ENCODE results near the gene NOXA1.

Gene NOXA1

DNA sequence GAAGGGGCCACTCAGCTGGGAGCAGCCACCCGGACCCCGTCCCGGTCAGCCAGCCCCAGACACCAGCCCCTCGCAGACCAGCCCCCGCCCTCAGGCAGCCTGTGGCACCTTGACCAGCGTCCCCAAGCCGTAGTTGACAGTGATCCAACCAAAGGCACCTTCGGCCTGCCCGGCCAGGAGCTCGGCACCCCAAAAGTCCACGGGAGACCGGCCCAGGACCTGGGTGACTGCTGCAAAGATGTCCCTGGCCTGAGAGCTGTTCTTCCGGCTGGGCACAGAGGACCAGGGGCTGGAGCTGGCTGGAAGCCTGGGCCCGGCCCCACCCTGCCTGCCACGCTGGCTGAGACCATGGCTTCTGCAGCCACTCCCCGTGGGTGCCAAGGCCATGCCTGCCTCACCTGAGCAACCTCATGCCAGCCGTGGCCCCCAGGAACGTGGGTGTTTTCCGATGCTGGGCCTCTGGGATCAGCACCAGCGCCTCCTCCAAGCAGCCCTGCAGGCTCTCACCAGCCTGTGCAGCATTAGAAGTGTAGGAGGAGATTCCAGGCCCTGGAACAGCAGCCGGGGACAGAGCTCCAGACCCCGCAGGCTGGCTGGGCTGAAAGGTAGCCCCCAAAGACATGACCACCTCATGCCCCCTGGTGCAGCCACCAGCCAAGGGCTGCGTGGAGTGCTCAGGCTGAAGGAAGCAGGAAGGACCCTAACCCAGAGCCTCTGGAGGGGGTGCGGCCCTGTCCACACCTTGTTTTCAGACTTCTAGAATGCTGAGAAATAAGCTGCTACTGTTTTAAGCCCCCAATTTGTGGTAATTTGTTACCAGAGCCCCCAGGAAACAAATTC is 13.8 kb downstream of the NOXA1 start:
- H3K27me3 ChIP-seq = peaks cover 9% of the 10 kb centered on the region
- peaks cover 68% of the 10 kb centered on the region for H3K4me1 ChIP-seq
- H3K9ac ChIP-seq = peak overlapping the region; percentile 45; the same call in 1 of the 2 replicates
- H3K27ac ChIP-seq = no peak overlapping the region
- no peaks in the 10 kb centered on the region for H3K36me3 ChIP-seq
- no peaks in the 10 kb centered on the region for H4K20me1 ChIP-seq
- H3K4me2 ChIP-seq = peak overlapping the region; percentile 51
- no peak for TF ChIP-seq Cebpa-rat (IDR thresholded peaks at IDR 0.05)
- no peak overlapping the region for H3K4me3 ChIP-seq
- no peaks in the 10 kb centered on the region for H3K9me3 ChIP-seq

DNA sequence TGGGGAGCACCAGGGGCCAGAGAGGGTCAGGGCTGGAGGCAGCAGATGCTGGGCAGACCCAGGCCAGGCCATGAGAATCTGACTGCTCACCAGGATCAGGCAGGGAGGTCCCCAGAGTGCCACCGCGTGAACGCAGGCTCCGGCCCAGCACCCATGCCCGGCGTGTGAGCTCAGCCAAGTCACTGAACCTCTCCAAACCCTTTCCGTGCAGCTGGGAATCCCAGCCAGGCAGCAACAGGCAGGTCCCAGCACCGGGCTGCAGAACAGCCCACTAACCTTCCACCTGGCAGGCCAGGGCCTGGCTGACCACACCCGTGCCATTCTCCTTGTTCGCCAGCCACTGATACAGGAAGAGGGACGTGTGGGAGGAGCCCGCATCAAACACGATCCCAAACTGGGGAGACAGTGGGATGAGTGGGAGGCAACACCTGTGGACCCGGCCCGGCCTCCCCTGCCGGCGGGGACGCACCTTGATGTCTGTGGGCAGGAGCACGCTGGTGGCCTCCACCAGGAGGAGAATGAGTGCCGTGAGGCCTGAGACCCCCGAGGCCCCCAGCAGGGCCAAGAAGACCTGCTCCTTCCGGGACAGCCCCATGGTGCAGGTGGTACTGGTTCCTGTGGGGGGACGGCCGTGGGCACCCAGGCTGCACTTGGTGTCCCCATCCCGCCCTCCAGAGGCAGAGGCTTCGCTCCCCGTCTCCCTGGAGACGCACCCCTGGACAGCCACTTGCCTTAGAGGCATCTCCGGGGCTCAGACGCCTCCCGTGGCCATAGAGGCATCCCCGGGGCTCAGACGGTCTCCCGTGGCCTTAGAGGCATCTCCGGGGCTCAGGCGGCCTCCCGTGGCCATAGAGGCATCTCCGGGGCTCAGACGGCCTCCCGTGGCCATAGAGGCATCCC is 14.7 kb downstream of the NOXA1 start:
- H3K4me3 ChIP-seq = no peak overlapping the region
- no peaks in the 10 kb centered on the region for H3K9me3 ChIP-seq
- no peaks in the 10 kb centered on the region for H3K36me3 ChIP-seq
- TF ChIP-seq Cebpa-rat (IDR thresholded peaks at IDR 0.05) = no peak
- no peaks in the 10 kb centered on the region for H4K20me1 ChIP-seq
- H3K27me3 ChIP-seq = peaks cover 17% of the 10 kb centered on the region
- peak overlapping the region; percentile 45; the same call in 1 of the 2 replicates for H3K9ac ChIP-seq
- no peak overlapping the region for H3K27ac ChIP-seq
- H3K4me1 ChIP-seq = peaks cover 59% of the 10 kb centered on the region
- peak overlapping the region; percentile 51 for H3K4me2 ChIP-seq

DNA sequence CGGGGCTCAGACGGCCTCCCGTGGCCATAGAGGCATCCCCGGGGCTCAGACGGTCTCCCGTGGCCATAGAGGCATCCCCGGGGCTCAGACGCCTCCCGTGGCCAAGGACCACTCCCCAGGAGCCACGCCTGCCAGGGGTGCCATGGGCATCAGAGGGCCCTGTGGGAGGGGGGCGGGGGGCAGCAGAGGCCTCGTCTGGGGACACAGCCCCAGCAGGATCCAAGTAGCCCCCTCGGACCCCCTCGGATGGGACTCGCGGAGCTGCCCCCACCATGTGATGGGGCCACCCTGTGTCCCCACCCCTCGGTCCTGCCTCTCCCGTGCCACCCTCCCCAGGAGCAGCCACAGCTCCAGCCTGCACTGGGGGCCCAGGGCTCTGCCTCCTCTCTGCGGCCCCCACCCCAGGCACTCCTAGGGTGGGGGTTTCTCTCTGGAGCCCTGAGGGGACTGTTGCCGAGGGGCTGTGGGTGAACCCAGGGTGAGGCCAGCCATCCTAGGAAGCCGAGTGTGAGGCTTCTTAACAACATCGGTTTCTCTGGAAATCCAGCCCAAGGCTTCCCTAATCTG is 15.5 kb downstream of the NOXA1 start:
- Histone ChIP-seq H4K20me1 (no peaks in the 10 kb centered on the region), H3K27ac (no peak overlapping the region)

DNA sequence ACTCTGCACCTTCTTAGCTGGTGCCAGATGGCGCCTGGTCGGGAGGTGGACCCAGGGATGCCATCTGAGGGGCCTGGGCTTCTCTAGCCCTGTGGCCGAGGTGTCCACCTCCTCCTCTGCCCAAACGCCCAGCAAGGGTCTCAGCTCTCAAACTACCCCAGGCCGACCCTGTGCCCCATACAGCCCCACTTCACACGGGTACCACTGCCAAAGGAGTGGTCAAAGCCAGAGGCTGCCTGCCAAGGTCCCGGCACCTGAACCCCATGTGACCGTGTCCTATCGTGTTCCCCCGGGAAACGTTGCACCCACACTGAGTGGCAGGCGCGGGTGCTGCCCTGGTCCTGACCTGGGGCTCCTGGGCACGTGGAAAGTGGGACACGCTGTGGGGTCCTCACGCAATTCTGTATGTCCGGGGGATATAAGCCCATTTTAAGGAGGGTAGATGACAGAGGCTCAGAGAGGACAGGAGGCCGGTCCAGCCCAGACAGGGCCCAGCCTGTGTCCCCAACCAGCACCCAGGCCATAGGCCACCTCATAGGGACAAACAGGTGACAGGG is 16.0 kb downstream of the NOXA1 start:
- Histone ChIP-seq H3K27ac (no peak overlapping the region), H3K4me3 (no peak overlapping the region), H3K4me2 (no peak overlapping the region), H3K9ac (no peak overlapping the region), H3K27me3 (peaks cover 17% of the 10 kb centered on the region), H4K20me1 (no peaks in the 10 kb centered on the region), H3K9me3 (no peaks in the 10 kb centered on the region), H3K36me3 (no peaks in the 10 kb centered on the region), H3K4me1 (peaks cover 46% of the 10 kb centered on the region)
- TF ChIP-seq Cebpa-rat (IDR thresholded peaks at IDR 0.05) = no peak

More for the DNA sequence above, 15.5 kb downstream of the NOXA1 start:
- H3K36me3 ChIP-seq = no peaks in the 10 kb centered on the region
- no peak overlapping the region for H3K9ac ChIP-seq
- H3K4me1 ChIP-seq = peaks cover 51% of the 10 kb centered on the region
- no peaks in the 10 kb centered on the region for H3K9me3 ChIP-seq
- H3K4me3 ChIP-seq = no peak overlapping the region
- no peak for TF ChIP-seq Cebpa-rat (IDR thresholded peaks at IDR 0.05)
- H3K4me2 ChIP-seq = no peak overlapping the region
- H3K27me3 ChIP-seq = peaks cover 17% of the 10 kb centered on the region

DNA sequence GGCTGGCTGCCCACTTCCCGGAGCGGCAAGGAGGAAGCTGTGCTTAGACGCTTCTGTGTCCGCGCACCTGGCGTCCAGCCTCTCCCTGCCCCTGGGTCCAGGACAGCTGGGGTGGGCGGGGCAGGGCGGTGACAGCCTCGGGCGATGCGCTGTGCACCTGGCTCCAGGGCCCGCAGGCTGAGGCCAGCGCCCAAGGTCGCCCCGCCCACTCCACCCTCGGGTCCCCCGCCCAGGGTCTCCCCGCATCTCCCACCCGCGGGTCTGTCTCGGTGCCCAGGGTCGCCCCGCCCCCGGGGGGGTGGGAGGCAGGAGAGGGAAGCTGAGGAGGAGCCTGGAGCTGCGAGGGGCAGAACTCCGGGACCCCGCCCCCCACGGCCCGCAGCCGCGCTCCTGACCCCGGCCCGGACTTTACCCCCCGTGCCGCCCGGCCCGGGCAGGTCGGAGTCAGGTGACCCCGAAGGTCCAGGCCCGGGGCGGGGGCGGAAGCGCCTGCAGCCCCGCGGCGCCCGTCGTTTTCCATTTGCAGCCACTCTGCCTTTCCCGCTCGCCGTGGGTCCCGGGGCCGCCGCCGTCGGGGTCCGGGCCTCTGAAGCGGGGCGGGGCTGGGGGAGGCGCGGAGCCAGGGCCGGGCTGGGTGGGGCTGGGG is 18.2 kb downstream of the NOXA1 start, which contains the start of gene ENTPD8:
TSS of gene ENTPD8 (minus strand) at position 69 of the 646 bp plus-strand sequence. CDS start 3,072 bp downstream, outside the sequence.
- H3K9ac ChIP-seq = no peak within 1 kb of the TSS

DNA sequence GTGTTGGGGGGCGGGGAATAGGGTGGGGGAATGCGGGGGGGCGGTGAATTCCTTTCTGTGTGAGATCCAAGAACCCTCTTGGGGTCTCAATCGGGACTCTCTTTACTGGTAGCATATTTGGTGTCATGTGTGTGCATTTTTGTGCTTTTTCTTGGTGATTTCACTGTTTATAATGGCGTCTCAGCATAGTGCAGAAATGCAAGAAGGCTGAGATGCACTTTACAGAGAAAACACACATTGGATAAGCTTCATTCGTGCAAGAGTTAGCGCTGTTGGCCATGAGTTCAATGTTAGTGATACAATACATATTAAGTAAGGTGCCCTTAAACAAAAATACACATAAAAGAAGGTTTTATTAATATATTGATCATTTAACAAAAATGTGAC is 18.7 kb downstream of the NOXA1 start:
- TF ChIP-seq Cebpa-rat (IDR thresholded peaks at IDR 0.05) = no peak
- H3K4me1 ChIP-seq = peaks cover 37% of the 10 kb centered on the region
- no peak overlapping the region for H3K4me3 ChIP-seq
- no peak overlapping the region for H3K27ac ChIP-seq
- H3K9ac ChIP-seq = no peak overlapping the region
- H3K9me3 ChIP-seq = no peaks in the 10 kb centered on the region
- no peaks in the 10 kb centered on the region for H3K36me3 ChIP-seq
- H3K27me3 ChIP-seq = peaks cover 22% of the 10 kb centered on the region
- H3K4me2 ChIP-seq = no peak overlapping the region
- H4K20me1 ChIP-seq = peaks cover 16% of the 10 kb centered on the region

More for the DNA sequence above, 18.2 kb downstream of the NOXA1 start, which contains the start of gene ENTPD8:
- Histone ChIP-seq H3K4me3 (peak within 1 kb of the TSS; percentile 61), H3K36me3 (no peaks in the 10 kb centered on the region), H4K20me1 (peaks cover 11% of the 10 kb centered on the region), H3K27ac (no peak within 1 kb of the TSS), H3K27me3 (peaks cover 19% of the 10 kb centered on the region), H3K9me3 (no peaks in the 10 kb centered on the region), H3K4me2 (peak within 1 kb of the TSS; percentile 92), H3K4me1 (peaks cover 39% of the 10 kb centered on the region)
- no peak for TF ChIP-seq Cebpa-rat (IDR thresholded peaks at IDR 0.05)

DNA sequence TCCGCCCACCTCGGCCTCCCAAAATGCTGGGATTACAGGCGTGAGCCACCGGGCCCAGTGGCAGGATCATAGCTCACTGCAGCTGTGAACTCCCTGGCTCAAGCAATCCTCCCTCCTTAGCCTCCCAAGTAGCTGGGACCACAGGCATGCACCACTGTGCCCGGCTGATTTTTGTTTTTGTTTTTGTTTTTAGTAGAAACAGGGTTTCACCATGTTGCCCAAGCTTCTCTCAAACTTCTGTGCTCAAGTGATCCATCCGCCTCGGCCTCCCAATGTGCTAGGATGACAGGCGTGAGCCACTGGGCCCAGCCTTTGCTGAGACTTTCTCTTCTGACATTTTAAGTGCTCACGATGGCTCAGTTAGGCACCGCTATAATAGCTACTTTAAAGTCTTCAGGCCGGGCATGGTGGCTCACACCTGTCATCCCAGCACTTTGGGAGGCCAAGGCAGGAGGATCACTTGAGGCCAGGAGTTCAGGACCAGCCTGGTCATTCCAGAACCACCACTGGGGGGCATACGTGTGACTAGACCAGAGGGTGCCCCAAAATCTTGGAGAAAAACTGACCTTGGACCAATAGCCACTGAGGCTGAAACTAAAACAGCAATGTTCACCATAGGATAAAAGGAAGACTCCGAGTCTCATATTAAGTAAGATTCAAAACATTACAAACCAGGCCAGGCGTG is 21.1 kb downstream of the NOXA1 start:
- no peak overlapping the region for H3K4me2 ChIP-seq
- no peak overlapping the region for H3K9ac ChIP-seq
- peaks cover 31% of the 10 kb centered on the region for H3K4me1 ChIP-seq
- H3K9me3 ChIP-seq = no peaks in the 10 kb centered on the region
- peaks cover 39% of the 10 kb centered on the region for H4K20me1 ChIP-seq
- H3K36me3 ChIP-seq = peaks cover 4% of the 10 kb centered on the region; the same call in 1 of the 2 replicates
- TF ChIP-seq Cebpa-rat (IDR thresholded peaks at IDR 0.05) = no peak
- H3K4me3 ChIP-seq = no peak overlapping the region
- peaks cover 22% of the 10 kb centered on the region for H3K27me3 ChIP-seq
- H3K27ac ChIP-seq = no peak overlapping the region

DNA sequence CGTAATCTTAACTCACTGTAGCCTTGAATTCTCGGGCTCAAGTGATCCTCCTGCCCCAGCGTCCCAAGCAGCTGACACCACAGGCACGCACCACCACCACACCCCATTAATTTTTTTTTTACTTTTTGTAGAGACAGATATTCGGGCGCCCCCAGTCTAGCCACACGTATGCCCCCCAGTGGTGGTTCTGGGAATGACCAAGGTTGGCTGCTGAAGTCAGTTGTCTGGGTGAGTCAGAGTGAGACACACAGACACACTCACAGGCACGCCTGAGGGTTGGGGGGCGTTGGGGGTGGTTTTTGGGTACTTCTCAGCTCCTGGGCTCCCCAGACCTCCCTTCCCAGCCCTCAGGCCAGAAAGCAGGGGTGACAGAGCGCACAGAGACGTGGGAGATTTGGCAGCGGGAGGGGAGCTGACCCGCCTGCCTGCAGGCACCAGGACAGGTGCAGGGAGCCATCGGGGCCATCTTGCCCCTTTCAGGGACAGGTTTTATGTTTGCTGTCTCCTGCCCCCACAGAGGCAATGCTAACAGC is 22.1 kb downstream of the NOXA1 start:
- no peak for TF ChIP-seq Cebpa-rat (IDR thresholded peaks at IDR 0.05)
- H3K4me2 ChIP-seq = peak overlapping the region; percentile 33
- peaks cover 13% of the 10 kb centered on the region; the same call in 1 of the 2 replicates for H3K36me3 ChIP-seq
- H3K9ac ChIP-seq = no peak overlapping the region
- no peaks in the 10 kb centered on the region for H3K9me3 ChIP-seq
- H4K20me1 ChIP-seq = peaks cover 50% of the 10 kb centered on the region
- H3K27me3 ChIP-seq = peaks cover 22% of the 10 kb centered on the region
- H3K4me3 ChIP-seq = no peak overlapping the region
- H3K27ac ChIP-seq = no peak overlapping the region
- H3K4me1 ChIP-seq = peaks cover 42% of the 10 kb centered on the region

All from BLaER1 (cell line).